Peyer's patch (tissue), 4 donors: ENCODE measurements around the gene PIAS1. TPM values are rescaled to one million over a fixed set of nuclear protein-coding genes. Genes with fewer than 3 reads are reported as not detected.
"Not testable (repeated sequence)": the region's sequence is repeated elsewhere in the genome, so short reads cannot be mapped to it uniquely, and the experiment has no call there.

Source experiments
- DNase-seq, 3 donors: peaks; one replicate each; pipeline ENCODE4 v3.0.0-alpha.2; 2017 to 2019
- H3K27ac ChIP-seq, 4 donors: fragments of 200-600 bp; sonication (generic); one replicate each; pipeline ENCODE4 v1.5.1; 2016 to 2019
- H3K27me3 ChIP-seq, 2 donors: fragments of 200-600 bp; sonication (generic); one replicate each; pipeline ENCODE4 v1.5.1; 2019
- H3K36me3 ChIP-seq, 3 donors: fragments of 200-600 bp; sonication (generic); one replicate each; pipeline ENCODE4 v1.5.1; 2016 to 2019
- H3K4me1 ChIP-seq, 4 donors: fragments of 200-600 bp; sonication (generic); one replicate each; pipeline ENCODE4 v1.5.1; 2016 to 2019
- H3K4me3 ChIP-seq, 4 donors: fragments of 200-600 bp; sonication (generic); 1 replicate in 3 of 4; 2 replicates in 1 of 4; pipeline ENCODE4 v1.5.1; 2016 to 2019; ENCODE audit warnings: mild to moderate bottlenecking in 1 of 4
- H3K9me3 ChIP-seq, 4 donors: fragments of 200-600 bp; sonication (generic); one replicate each; pipeline ENCODE4 v1.5.1; 2016 to 2019; ENCODE audit warnings: mild to moderate bottlenecking in 1 of 4
- POLR2A ChIP-seq, 2 donors: fragments of 450-650 bp; IDR thresholded peaks; one replicate each; pipeline ENCODE4 v1.5.1; 2017; ENCODE audit warnings: antibody characterized with exemption in 2 of 2, mild to moderate bottlenecking in 2 of 2, moderate library complexity in 2 of 2
- total RNA-seq, 4 donors: library from RNA; depleted of rRNA; stranded (reverse); fragments of >200 nt; gene quantifications; one replicate each; pipeline ENCODE4 v1.1.0, GENCODE V29; 2016
- TF ChIP-seq, protein P1 (sequence below), 6 experiments: fragments of 450-650 bp in 4 of 6; fragments of 200-600 bp in 2 of 6; sonication (generic) in 1 of 6; IDR thresholded peaks; one replicate each; pipeline ENCODE4 v1.5.1; 2017 to 2019; ENCODE audit warnings: antibody characterized with exemption in 6 of 6, mild to moderate bottlenecking in 3 of 6, moderate library complexity in 1 of 6

Gene PIAS1
- total RNA-seq, 4 donors from 2014 or later, result 71.1 to 95.7 (median 81.0) TPM

DNA sequence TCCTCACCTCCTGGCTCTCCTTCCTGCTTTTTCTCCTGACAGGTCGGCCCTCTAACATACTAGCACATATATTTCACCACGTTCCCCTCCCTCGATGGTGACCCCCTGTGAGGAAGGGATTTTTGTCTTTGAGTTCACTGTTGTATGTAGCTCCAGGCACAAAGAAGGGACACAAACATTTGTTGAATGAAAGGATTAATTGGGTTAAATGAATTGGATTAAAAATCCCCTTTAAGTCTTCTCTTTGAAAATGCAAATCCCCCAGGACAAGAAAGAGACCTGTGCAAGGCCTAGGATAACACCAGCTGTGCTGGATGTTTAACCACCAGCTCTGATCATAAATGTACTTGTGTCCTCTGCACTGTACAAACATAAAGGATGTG, 147.8 kb downstream of the PIAS1 start:
- peaks cover 0 to 40% (median 0%) of the 10 kb centered on the region in 4 donors for H3K4me1 ChIP-seq
- peak overlapping the region in 1 of 4 donors; percentile 10 for H3K4me3 ChIP-seq

DNA sequence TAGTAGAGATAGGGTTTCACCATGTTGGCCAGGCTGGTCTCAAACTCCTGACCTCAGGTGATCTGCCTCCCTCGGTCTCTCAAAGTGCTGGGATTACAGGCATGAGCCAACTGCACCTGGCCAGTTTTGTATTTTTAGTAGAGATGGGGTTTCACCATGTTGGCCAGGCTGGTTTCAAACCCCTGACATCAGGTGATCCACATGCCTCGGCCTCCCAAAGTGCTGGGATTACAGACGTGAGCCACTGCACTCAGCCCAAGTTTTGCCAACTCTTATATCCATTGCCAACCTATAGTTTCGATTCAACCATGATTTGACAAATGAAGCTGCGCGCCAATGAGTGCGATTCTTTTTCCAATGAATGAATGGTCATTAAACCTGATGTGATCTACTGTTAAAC, 148.9 kb downstream of the PIAS1 start:
- H3K27me3 ChIP-seq, H3K27ac ChIP-seq, DNase-seq, H3K36me3 ChIP-seq, H3K9me3 ChIP-seq: not testable (repeated sequence)
- peak overlapping the region in 1 of 4 donors; percentile 57 for H3K4me3 ChIP-seq
- peaks cover 0 to 40% (median 0%) of the 10 kb centered on the region in 4 donors for H3K4me1 ChIP-seq

More for the DNA sequence above, 147.8 kb downstream of the PIAS1 start:
- Histone ChIP-seq H3K27ac (no peak overlapping the region), H3K36me3 (peaks cover 0 to 14% (median 0%) of the 10 kb centered on the region in 3 donors), H3K9me3 (no peaks in the 10 kb centered on the region), H3K27me3 (no peaks in the 10 kb centered on the region)
- no peak for DNase-seq
- no peak for TF ChIP-seq POLR2A (IDR thresholded peaks at IDR 0.05)
- TF ChIP-seq, protein P1, sequence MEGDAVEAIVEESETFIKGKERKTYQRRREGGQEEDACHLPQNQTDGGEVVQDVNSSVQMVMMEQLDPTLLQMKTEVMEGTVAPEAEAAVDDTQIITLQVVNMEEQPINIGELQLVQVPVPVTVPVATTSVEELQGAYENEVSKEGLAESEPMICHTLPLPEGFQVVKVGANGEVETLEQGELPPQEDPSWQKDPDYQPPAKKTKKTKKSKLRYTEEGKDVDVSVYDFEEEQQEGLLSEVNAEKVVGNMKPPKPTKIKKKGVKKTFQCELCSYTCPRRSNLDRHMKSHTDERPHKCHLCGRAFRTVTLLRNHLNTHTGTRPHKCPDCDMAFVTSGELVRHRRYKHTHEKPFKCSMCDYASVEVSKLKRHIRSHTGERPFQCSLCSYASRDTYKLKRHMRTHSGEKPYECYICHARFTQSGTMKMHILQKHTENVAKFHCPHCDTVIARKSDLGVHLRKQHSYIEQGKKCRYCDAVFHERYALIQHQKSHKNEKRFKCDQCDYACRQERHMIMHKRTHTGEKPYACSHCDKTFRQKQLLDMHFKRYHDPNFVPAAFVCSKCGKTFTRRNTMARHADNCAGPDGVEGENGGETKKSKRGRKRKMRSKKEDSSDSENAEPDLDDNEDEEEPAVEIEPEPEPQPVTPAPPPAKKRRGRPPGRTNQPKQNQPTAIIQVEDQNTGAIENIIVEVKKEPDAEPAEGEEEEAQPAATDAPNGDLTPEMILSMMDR (IDR thresholded peaks at IDR 0.05), result no peak

DNA sequence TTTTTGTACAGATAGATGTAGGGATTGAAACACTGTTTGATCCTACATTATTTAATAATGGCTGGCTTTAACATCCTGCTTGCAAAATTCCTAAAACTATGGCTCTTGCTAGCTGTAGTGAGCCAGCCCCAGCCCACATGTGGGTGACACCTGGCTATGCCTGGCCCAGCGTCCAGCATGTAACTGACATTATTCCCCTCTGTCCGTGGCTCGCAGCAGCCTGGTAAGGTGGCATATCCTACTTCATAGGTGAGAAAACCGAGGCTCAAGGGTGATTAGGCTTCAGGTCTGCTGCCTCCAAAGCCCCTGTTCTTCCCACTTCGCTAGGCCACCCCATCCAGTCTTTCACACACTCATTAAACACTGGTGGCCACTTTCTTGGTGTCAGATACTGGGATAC, 149.4 kb downstream of the PIAS1 start:
- H3K4me3 ChIP-seq, result peak overlapping the region in 3 of 4 donors; percentile 28 to 63 (median 57)
- peaks cover 0 to 40% (median 0%) of the 10 kb centered on the region in 4 donors for H3K4me1 ChIP-seq
- TF ChIP-seq, protein P1 (IDR thresholded peaks at IDR 0.05), result no peak
- TF ChIP-seq POLR2A (IDR thresholded peaks at IDR 0.05), result no peak
- peak in 1 of 3 donors; percentile 44 for DNase-seq
- H3K36me3 ChIP-seq, result no peaks in the 10 kb centered on the region
- no peaks in the 10 kb centered on the region for H3K27me3 ChIP-seq
- H3K27ac ChIP-seq, result peak overlapping the region in 1 of 4 donors; percentile 72
- H3K9me3 ChIP-seq, result no peaks in the 10 kb centered on the region

- Histone ChIP-seq H3K4me1 (peaks cover 0 to 40% (median 0%) of the 10 kb centered on the region in 4 donors), H3K36me3 (no peaks in the 10 kb centered on the region), H3K9me3 (no peaks in the 10 kb centered on the region), H3K27ac (peak overlapping the region in 3 of 4 donors; percentile 72 to 90 (median 84)), H3K4me3 (peak overlapping the region in 3 of 4 donors; percentile 28 to 63 (median 57)), H3K27me3 (no peaks in the 10 kb centered on the region)
- DNase-seq, result peak in 1 of 3 donors; percentile 37
- TF ChIP-seq, protein P1 (IDR thresholded peaks at IDR 0.05), result no peak
- TF ChIP-seq POLR2A (IDR thresholded peaks at IDR 0.05), result no peak
Measured at GRCh38 chr15:68203956-68204355, 149.8 kb downstream of the PIAS1 start.

- Histone ChIP-seq H3K4me1 (peaks cover 0 to 40% (median 0%) of the 10 kb centered on the region in 4 donors), H3K4me3 (peak overlapping the region in 3 of 4 donors; percentile 28 to 63 (median 57)), H3K27me3 (no peaks in the 10 kb centered on the region), H3K27ac (peak overlapping the region in 3 of 4 donors; percentile 72 to 90 (median 84)), H3K9me3 (no peaks in the 10 kb centered on the region), H3K36me3 (no peaks in the 10 kb centered on the region)
- DNase-seq, result peak in 1 of 3 donors; percentile 30
- TF ChIP-seq, protein P1 (IDR thresholded peaks at IDR 0.05), result no peak
- no peak for TF ChIP-seq POLR2A (IDR thresholded peaks at IDR 0.05)
Measured at GRCh38 chr15:68204361-68204760, 150.2 kb downstream of the PIAS1 start.

- DNase-seq, result peak in 2 of 3 donors; percentile 92 to 93
- Histone ChIP-seq H3K9me3 (no peaks in the 10 kb centered on the region), H3K4me3 (peak within 1 kb of the TSS in 3 of 4 donors; percentile 28 to 63 (median 57)), H3K36me3 (no peaks in the 10 kb centered on the region), H3K4me1 (peaks cover 0 to 37% (median 0%) of the 10 kb centered on the region in 4 donors), H3K27ac (peak within 1 kb of the TSS; percentile 17 to 90 (median 78)), H3K27me3 (no peaks in the 10 kb centered on the region)
- TF ChIP-seq POLR2A (IDR thresholded peaks at IDR 0.05), result peak; percentile 51 to 85
- TF ChIP-seq, protein P1 (IDR thresholded peaks at IDR 0.05), result no peak
Measured at GRCh38 chr15:68204776-68205557, 150.9 kb downstream of the PIAS1 start, which contains the start of gene CALML4. Gene CALML4, minus strand, starts transcription at chr15:68205332. Its CDS starts 85 bp downstream, at chr15:68205247.
